C4-2B (cell line): ENCODE results near the gene DNAAF8.

Experiments used
- CTCF ChIP-seq: fragments of 450-650 bp; conservative IDR thresholded peaks from 2 replicates; pipeline ENCODE4 v1.5.1; 2017; ENCODE audit warnings: mild to moderate bottlenecking
- ZFX ChIP-seq: fragments of 450-650 bp; IDR thresholded peaks from 2 replicates; pipeline ENCODE4 v1.6.1; 2017

- no peak; the same call in 1 of the 2 replicates for TF ChIP-seq CTCF
- TF ChIP-seq ZFX, result no peak
Measured at GRCh38 chr16:4693296-4693955, 40.9 kb upstream of the DNAAF8 start, which contains the start of gene NUDT16L1.
